Effector memory CD8-positive, alpha-beta T cell (primary cell): ENCODE results near the gene AKAIN1.

Experiments used
- ATAC-seq: fragments of 150-1000 bp; cut with Tn5 transposase; replicated peaks from 2 replicates; pipeline ENCODE4 v1.10.0; 2021; ENCODE audit warnings: mild to moderate bottlenecking, moderate library complexity
- DNase-seq, 3 experiments: peaks; one replicate each; pipeline ENCODE4 v3.0.0; 2021
- H3K27ac Mint-ChIP-seq, 2 donors: one replicate each; pipeline ENCODE4 v1.8.0; 2022; ENCODE audit warnings: mild to moderate bottlenecking in 2 of 2, mixed read lengths in 2 of 2, moderate library complexity in 2 of 2
- H3K27me3 Mint-ChIP-seq, 2 donors: one replicate each; pipeline ENCODE4 v1.8.0; 2022; ENCODE audit warnings: mixed read lengths in 2 of 2
- H3K36me3 Mint-ChIP-seq: one replicate; pipeline ENCODE4 v1.8.0; 2022; ENCODE audit warnings: mild to moderate bottlenecking, moderate library complexity, mixed read lengths; ENCODE audit not compliant: insufficient read depth
- H3K4me1 Mint-ChIP-seq, 2 donors: one replicate each; pipeline ENCODE4 v1.8.0; 2022; ENCODE audit warnings: low read depth in 2 of 2, mixed read lengths in 2 of 2
- H3K4me3 Mint-ChIP-seq, 2 donors: one replicate each; pipeline ENCODE4 v1.8.0; 2022; ENCODE audit warnings: mild to moderate bottlenecking in 2 of 2, mixed read lengths in 2 of 2, moderate library complexity in 2 of 2
- H3K9me3 Mint-ChIP-seq, 2 donors: one replicate each; pipeline ENCODE4 v1.8.0; 2022; ENCODE audit warnings: mixed read lengths in 2 of 2

The AKAIN1 gene

GRCh38 chr18:5180254-5180653, 16.8 kb downstream of the AKAIN1 start:
- ATAC-seq (no peak), DNase-seq (no peak)
- H3K27me3 Mint-ChIP-seq = peaks cover 16 to 34% of the 10 kb centered on the region in 2 donors
- H3K36me3 Mint-ChIP-seq = no peaks in the 10 kb centered on the region
- H3K4me3 Mint-ChIP-seq = no peak overlapping the region
- H3K9me3 Mint-ChIP-seq = no peaks in the 10 kb centered on the region
- H3K4me1 Mint-ChIP-seq = no peaks in the 10 kb centered on the region
- H3K27ac Mint-ChIP-seq = no peak overlapping the region

- DNase-seq (no peak), ATAC-seq (no peak)
- H3K36me3 Mint-ChIP-seq = no peaks in the 10 kb centered on the region
- peaks cover 6 to 29% of the 10 kb centered on the region in 2 donors for H3K27me3 Mint-ChIP-seq
- no peak overlapping the region for H3K27ac Mint-ChIP-seq
- no peaks in the 10 kb centered on the region for H3K4me1 Mint-ChIP-seq
- H3K4me3 Mint-ChIP-seq = no peak overlapping the region
- H3K9me3 Mint-ChIP-seq = no peaks in the 10 kb centered on the region
These were observed 18.5 kb downstream of the AKAIN1 start for GRCh38 chr18:5178519-5178918.

GRCh38 chr18:5175378-5175777, 21.7 kb downstream of the AKAIN1 start:
- Mint-ChIP-seq H3K27ac (no peak overlapping the region), H3K4me1 (no peaks in the 10 kb centered on the region), H3K36me3 (no peaks in the 10 kb centered on the region), H3K4me3 (no peak overlapping the region), H3K27me3 (peaks cover 7 to 37% of the 10 kb centered on the region in 2 donors), H3K9me3 (peaks cover 0 to 6% of the 10 kb centered on the region in 2 donors)
- no peak for DNase-seq
- ATAC-seq = no peak

- Mint-ChIP-seq H3K4me1 (no peaks in the 10 kb centered on the region), H3K27ac (no peak overlapping the region), H3K36me3 (no peaks in the 10 kb centered on the region), H3K4me3 (no peak overlapping the region), H3K9me3 (peaks cover 0 to 6% of the 10 kb centered on the region in 2 donors), H3K27me3 (peaks cover 10 to 22% of the 10 kb centered on the region in 2 donors)
- DNase-seq (no peak), ATAC-seq (no peak)
These were observed 23.4 kb downstream of the AKAIN1 start for GRCh38 chr18:5173646-5174045.

GRCh38 chr18:5173236-5173635, 23.8 kb downstream of the AKAIN1 start:
- ATAC-seq (no peak), DNase-seq (no peak)
- Mint-ChIP-seq H3K9me3 (peaks cover 0 to 6% of the 10 kb centered on the region in 2 donors), H3K27ac (no peak overlapping the region), H3K27me3 (peaks cover 14 to 18% of the 10 kb centered on the region in 2 donors), H3K36me3 (no peaks in the 10 kb centered on the region), H3K4me3 (no peak overlapping the region), H3K4me1 (no peaks in the 10 kb centered on the region)

GRCh38 chr18:5167831-5168230, 29.2 kb downstream of the AKAIN1 start:
- peaks cover 3 to 5% of the 10 kb centered on the region in 2 donors for H3K4me1 Mint-ChIP-seq
- no peak overlapping the region for H3K4me3 Mint-ChIP-seq
- H3K27me3 Mint-ChIP-seq = peaks cover 19 to 26% of the 10 kb centered on the region in 2 donors
- no peak for DNase-seq
- H3K9me3 Mint-ChIP-seq = peaks cover 0 to 6% of the 10 kb centered on the region in 2 donors
- H3K27ac Mint-ChIP-seq = no peak overlapping the region
- H3K36me3 Mint-ChIP-seq = no peaks in the 10 kb centered on the region
- no peak for ATAC-seq

GRCh38 chr18:5166606-5167280, 30.3 kb downstream of the AKAIN1 start:
- no peaks in the 10 kb centered on the region for H3K36me3 Mint-ChIP-seq
- H3K9me3 Mint-ChIP-seq = peaks cover 0 to 4% of the 10 kb centered on the region in 2 donors
- H3K27me3 Mint-ChIP-seq = peaks cover 21 to 24% of the 10 kb centered on the region in 2 donors
- ATAC-seq = no peak
- H3K27ac Mint-ChIP-seq = no peak overlapping the region
- H3K4me3 Mint-ChIP-seq = no peak overlapping the region
- peaks cover 3 to 5% of the 10 kb centered on the region in 2 donors for H3K4me1 Mint-ChIP-seq
- no peak for DNase-seq

GRCh38 chr18:5164903-5165302, 32.2 kb downstream of the AKAIN1 start:
- peaks cover 15 to 19% of the 10 kb centered on the region in 2 donors for H3K27me3 Mint-ChIP-seq
- DNase-seq = no peak
- H3K4me3 Mint-ChIP-seq = no peak overlapping the region

GRCh38 chr18:5162111-5162510, 34.9 kb downstream of the AKAIN1 start:
- no peak overlapping the region for H3K4me3 Mint-ChIP-seq
- peak overlapping the region in 1 of 2 donors; percentile 19 for H3K27ac Mint-ChIP-seq
- DNase-seq (no peak), ATAC-seq (no peak)
- H3K9me3 Mint-ChIP-seq = no peaks in the 10 kb centered on the region
- H3K27me3 Mint-ChIP-seq = peaks cover 12 to 19% of the 10 kb centered on the region in 2 donors
- H3K4me1 Mint-ChIP-seq = peaks cover 0 to 3% of the 10 kb centered on the region in 2 donors
- H3K36me3 Mint-ChIP-seq = no peaks in the 10 kb centered on the region

More at GRCh38 chr18:5164903-5165302, 32.2 kb downstream of the AKAIN1 start:
- H3K27ac Mint-ChIP-seq = no peak overlapping the region
- H3K4me1 Mint-ChIP-seq = peaks cover 3 to 5% of the 10 kb centered on the region in 2 donors
- no peak for ATAC-seq
- no peaks in the 10 kb centered on the region for H3K9me3 Mint-ChIP-seq
- no peaks in the 10 kb centered on the region for H3K36me3 Mint-ChIP-seq

GRCh38 chr18:5159080-5159479, 38.0 kb downstream of the AKAIN1 start:
- Mint-ChIP-seq H3K4me3 (no peak overlapping the region), H3K27me3 (peaks cover 17 to 28% of the 10 kb centered on the region in 2 donors), H3K9me3 (no peaks in the 10 kb centered on the region), H3K4me1 (peaks cover 0 to 3% of the 10 kb centered on the region in 2 donors), H3K27ac (peak overlapping the region in 1 of 2 donors; percentile 26), H3K36me3 (no peaks in the 10 kb centered on the region)
- ATAC-seq (no peak), DNase-seq (no peak)

GRCh38 chr18:5158587-5158986, 38.5 kb downstream of the AKAIN1 start:
- Mint-ChIP-seq H3K27ac (peak overlapping the region in 1 of 2 donors; percentile 26), H3K4me3 (no peak overlapping the region), H3K4me1 (peaks cover 0 to 3% of the 10 kb centered on the region in 2 donors), H3K36me3 (no peaks in the 10 kb centered on the region), H3K27me3 (peaks cover 17 to 28% of the 10 kb centered on the region in 2 donors), H3K9me3 (no peaks in the 10 kb centered on the region)
- ATAC-seq (no peak), DNase-seq (no peak)

GRCh38 chr18:5158172-5158571, 38.9 kb downstream of the AKAIN1 start:
- no peaks in the 10 kb centered on the region for H3K36me3 Mint-ChIP-seq
- no peak overlapping the region for H3K4me3 Mint-ChIP-seq
- H3K27ac Mint-ChIP-seq = no peak overlapping the region
- no peaks in the 10 kb centered on the region for H3K9me3 Mint-ChIP-seq
- ATAC-seq (no peak), DNase-seq (no peak)
- peaks cover 17 to 28% of the 10 kb centered on the region in 2 donors for H3K27me3 Mint-ChIP-seq
- peaks cover 0 to 3% of the 10 kb centered on the region in 2 donors for H3K4me1 Mint-ChIP-seq

GRCh38 chr18:5155907-5156287, 41.2 kb downstream of the AKAIN1 start:
- Mint-ChIP-seq H3K27me3 (peaks cover 10 to 28% of the 10 kb centered on the region in 2 donors), H3K9me3 (peaks cover 0 to 2% of the 10 kb centered on the region in 2 donors), H3K36me3 (no peaks in the 10 kb centered on the region), H3K27ac (no peak overlapping the region), H3K4me3 (no peak overlapping the region), H3K4me1 (peaks cover 0 to 3% of the 10 kb centered on the region in 2 donors)
- ATAC-seq (no peak), DNase-seq (no peak)

GRCh38 chr18:5155218-5155906, 41.7 kb downstream of the AKAIN1 start:
- H3K4me1 Mint-ChIP-seq = peaks cover 0 to 3% of the 10 kb centered on the region in 2 donors
- H3K4me3 Mint-ChIP-seq = no peak overlapping the region
- H3K27ac Mint-ChIP-seq = no peak overlapping the region
- peaks cover 10 to 28% of the 10 kb centered on the region in 2 donors for H3K27me3 Mint-ChIP-seq
- ATAC-seq (no peak), DNase-seq (no peak)
- no peaks in the 10 kb centered on the region for H3K36me3 Mint-ChIP-seq
- H3K9me3 Mint-ChIP-seq = peaks cover 0 to 2% of the 10 kb centered on the region in 2 donors
